Mesothelial cell of epicardium (in vitro differentiated cells): Measurements from ENCODE around the gene ZFYVE19. TPM values are rescaled to one million over a fixed set of nuclear protein-coding genes. Genes with fewer than 3 reads are reported as not detected.

Experiments
- DNase-seq, 2 experiments: peaks; one replicate each; pipeline ENCODE4 v3.0.0; 2021; ENCODE audit warnings: low spot score in 2 of 2; ENCODE audit not compliant: unreplicated experiment in 2 of 2
- H3K27ac Mint-ChIP-seq: 2 replicates; pipeline ENCODE4 v1.8.0; 2021; ENCODE audit warnings: mixed read lengths
- H3K27me3 Mint-ChIP-seq: 2 replicates; pipeline ENCODE4 v1.8.0; 2021; ENCODE audit warnings: low read depth, mixed read lengths
- H3K36me3 Mint-ChIP-seq: 2 replicates; pipeline ENCODE4 v1.8.0; 2021; ENCODE audit warnings: mixed read lengths
- H3K4me1 Mint-ChIP-seq: 2 replicates; pipeline ENCODE4 v1.8.0; 2021; ENCODE audit warnings: mixed read lengths
- H3K4me3 Mint-ChIP-seq: 2 replicates; pipeline ENCODE4 v1.8.0; 2021; ENCODE audit warnings: mild to moderate bottlenecking, moderate library complexity, mixed read lengths
- H3K9me3 Mint-ChIP-seq: 2 replicates; pipeline ENCODE4 v1.8.0; 2021; ENCODE audit warnings: mixed read lengths
- CTCF ChIP-seq: fragments of 200-600 bp; sonication (generic); IDR thresholded peaks from one replicate; pipeline ENCODE4 v1.5.0; 2021; ENCODE audit warnings: antibody characterized with exemption; ENCODE audit not compliant: unreplicated experiment
- total RNA-seq: library from RNA; stranded (reverse); gene quantifications from 3 replicates; pipeline ENCODE4 v1.2.1, GENCODE V29; 2021

The ZFYVE19 gene
- total RNA-seq, 1 donor from 2014 or later, result 24.4 TPM

DNA sequence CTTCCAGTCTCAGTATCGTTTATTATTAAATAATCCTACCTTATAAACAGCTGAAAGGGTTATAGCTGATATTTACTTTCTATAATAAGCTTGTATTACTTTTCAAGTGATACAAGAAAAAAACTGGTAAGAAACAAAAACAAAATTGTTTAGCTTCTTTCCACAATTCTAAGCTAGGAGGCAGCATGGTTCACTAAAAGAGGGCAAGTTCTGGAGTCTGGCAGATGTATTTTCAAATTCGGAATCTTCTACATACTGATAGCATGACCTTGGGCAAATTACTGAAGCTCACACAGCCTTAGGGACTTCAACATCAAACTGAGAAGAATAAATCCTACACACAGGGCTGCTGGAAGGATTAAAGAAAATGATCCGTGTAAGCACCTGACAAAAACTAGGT is 21.7 kb upstream of the ZFYVE19 start:
- Mint-ChIP-seq H3K27ac (peak overlapping the region; percentile 77), H3K4me1 (peaks cover 41% of the 10 kb centered on the region), H3K4me3 (no peak overlapping the region), H3K9me3 (no peaks in the 10 kb centered on the region), H3K27me3 (no peaks in the 10 kb centered on the region), H3K36me3 (peaks cover 2% of the 10 kb centered on the region)
- no peak for DNase-seq
- no peak for TF ChIP-seq CTCF

DNA sequence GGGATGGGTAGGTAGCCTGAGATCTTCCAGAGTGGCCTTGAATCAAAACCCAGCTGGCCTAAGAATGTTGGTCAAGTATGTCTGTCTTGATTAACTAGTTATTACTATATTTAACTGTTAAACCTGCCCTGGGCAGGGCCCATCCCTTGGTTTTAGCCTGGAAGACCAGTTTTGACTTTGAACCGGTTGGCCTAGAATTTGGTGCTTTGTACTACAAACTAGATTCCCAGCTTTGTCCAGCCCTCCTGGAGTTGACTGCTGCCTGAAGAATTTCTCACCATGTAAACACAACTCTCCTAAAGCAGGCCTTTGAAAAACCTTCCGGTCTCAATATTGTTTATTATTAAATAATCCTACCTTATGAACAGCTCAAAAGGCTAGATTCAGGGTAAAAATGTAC is 21.1 kb upstream of the ZFYVE19 start:
- TF ChIP-seq CTCF, result no peak
- peaks cover 41% of the 10 kb centered on the region for H3K4me1 Mint-ChIP-seq
- no peaks in the 10 kb centered on the region for H3K9me3 Mint-ChIP-seq
- H3K36me3 Mint-ChIP-seq, result no peaks in the 10 kb centered on the region
- peak overlapping the region; percentile 77 for H3K27ac Mint-ChIP-seq
- H3K27me3 Mint-ChIP-seq, result no peaks in the 10 kb centered on the region
- no peak overlapping the region for H3K4me3 Mint-ChIP-seq
- DNase-seq, result no peak

- peak overlapping the region; percentile 92 for H3K27ac Mint-ChIP-seq
- H3K36me3 Mint-ChIP-seq, result peaks cover 5% of the 10 kb centered on the region
- no peaks in the 10 kb centered on the region for H3K9me3 Mint-ChIP-seq
- DNase-seq, result peak in 1 of 2 experiments; percentile 68
- no peaks in the 10 kb centered on the region for H3K27me3 Mint-ChIP-seq
- no peak for TF ChIP-seq CTCF
- no peak overlapping the region for H3K4me3 Mint-ChIP-seq
- H3K4me1 Mint-ChIP-seq, result peaks cover 41% of the 10 kb centered on the region
Measured at GRCh38 chr15:40787344-40787841, 19.5 kb upstream of the ZFYVE19 start.

- no peak for DNase-seq
- no peak for TF ChIP-seq CTCF
- Mint-ChIP-seq H3K27ac (peak overlapping the region; percentile 92), H3K4me3 (no peak overlapping the region), H3K36me3 (peaks cover 5% of the 10 kb centered on the region), H3K9me3 (no peaks in the 10 kb centered on the region), H3K4me1 (peaks cover 41% of the 10 kb centered on the region), H3K27me3 (no peaks in the 10 kb centered on the region)
Measured at GRCh38 chr15:40787991-40788390, 18.9 kb upstream of the ZFYVE19 start.

- no peak for TF ChIP-seq CTCF
- peaks cover 12% of the 10 kb centered on the region for H3K36me3 Mint-ChIP-seq
- no peak overlapping the region for H3K4me3 Mint-ChIP-seq
- H3K4me1 Mint-ChIP-seq, result peaks cover 41% of the 10 kb centered on the region
- H3K27me3 Mint-ChIP-seq, result no peaks in the 10 kb centered on the region
- no peaks in the 10 kb centered on the region for H3K9me3 Mint-ChIP-seq
- no peak for DNase-seq
- peak overlapping the region; percentile 77 for H3K27ac Mint-ChIP-seq
Measured at GRCh38 chr15:40789119-40789518, 17.8 kb upstream of the ZFYVE19 start.

DNA sequence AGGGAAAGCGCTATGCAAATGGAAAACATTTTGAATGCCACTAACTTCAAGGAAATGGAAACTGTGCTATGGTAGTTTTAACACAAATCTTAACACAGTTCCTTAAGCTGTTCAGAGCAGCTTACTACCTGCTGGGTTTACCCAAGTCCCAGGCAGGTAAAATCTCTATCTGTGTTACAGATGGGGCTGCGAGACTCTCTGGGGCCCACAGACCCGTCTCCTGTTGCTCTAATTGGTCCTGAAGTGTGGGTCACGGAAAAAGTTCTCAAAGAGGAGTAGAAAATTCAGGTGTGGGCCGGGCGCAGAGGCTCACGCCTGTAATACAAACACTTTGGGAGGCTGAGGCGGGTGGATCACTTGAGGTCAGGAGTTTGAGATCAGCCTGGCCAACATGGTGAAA is 16.9 kb upstream of the ZFYVE19 start:
- no peak for DNase-seq
- H3K36me3 Mint-ChIP-seq, result peaks cover 12% of the 10 kb centered on the region
- no peaks in the 10 kb centered on the region for H3K9me3 Mint-ChIP-seq
- H3K4me3 Mint-ChIP-seq, result no peak overlapping the region
- TF ChIP-seq CTCF, result no peak
- peaks cover 41% of the 10 kb centered on the region for H3K4me1 Mint-ChIP-seq
- H3K27me3 Mint-ChIP-seq, result no peaks in the 10 kb centered on the region
- H3K27ac Mint-ChIP-seq, result no peak overlapping the region
